Activated naive CD4-positive, alpha-beta T cell treated with Interleukin-2 at 50 U/mL for 16 hours (primary cell): ENCODE results near the gene TFEB.
"Not testable (repeated sequence)": the region's sequence is repeated elsewhere in the genome, so short reads cannot be mapped to it uniquely, and the experiment has no call there.

ENCODE experiments used
- DNase-seq: peaks from one replicate; pipeline ENCODE4 v3.0.0-alpha.2; 2020

TFEB gene

DNA sequence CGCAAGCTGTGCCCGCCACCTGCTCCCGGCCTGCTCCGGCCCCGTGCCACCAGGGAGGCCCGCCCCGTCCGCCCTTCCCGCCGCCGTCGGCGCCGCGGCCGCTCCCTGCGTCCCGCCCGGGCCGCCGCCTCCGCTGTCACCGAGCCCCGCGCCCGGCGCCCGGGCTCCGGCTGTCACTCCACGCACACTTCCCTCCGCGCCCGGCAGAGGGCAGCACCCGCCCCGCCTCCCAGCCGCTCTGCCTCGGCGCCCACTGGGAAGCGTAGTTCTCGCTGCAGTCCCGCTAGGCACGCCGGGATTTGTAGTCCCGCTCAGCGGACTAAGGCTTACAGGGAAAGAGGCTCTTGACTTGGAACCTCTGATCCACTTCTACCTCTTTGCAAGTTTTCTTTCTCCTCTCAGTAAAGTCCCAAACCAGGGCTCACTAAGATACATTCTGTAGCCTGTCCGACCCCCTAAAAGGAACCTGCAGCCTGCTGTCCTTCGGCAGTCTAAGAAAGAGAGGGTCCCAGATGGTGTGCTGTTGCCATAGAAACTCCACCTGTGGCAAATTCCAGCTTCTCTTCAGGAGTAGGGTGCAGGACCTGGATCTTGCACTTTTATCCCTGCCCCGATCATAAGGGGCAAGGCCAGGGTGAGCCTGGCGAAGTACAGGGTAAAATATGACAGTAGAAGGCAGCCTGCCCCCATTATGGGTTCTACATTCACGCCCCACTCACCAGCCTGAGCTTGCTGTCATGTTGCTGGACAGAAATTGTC is at the start of gene TFEB:
TFEB (minus strand) TSS at position 182 of the 759 bp plus-strand sequence. CDS start 44,395 bp downstream, outside the sequence.
- DNase-seq: peak; percentile 94

DNA sequence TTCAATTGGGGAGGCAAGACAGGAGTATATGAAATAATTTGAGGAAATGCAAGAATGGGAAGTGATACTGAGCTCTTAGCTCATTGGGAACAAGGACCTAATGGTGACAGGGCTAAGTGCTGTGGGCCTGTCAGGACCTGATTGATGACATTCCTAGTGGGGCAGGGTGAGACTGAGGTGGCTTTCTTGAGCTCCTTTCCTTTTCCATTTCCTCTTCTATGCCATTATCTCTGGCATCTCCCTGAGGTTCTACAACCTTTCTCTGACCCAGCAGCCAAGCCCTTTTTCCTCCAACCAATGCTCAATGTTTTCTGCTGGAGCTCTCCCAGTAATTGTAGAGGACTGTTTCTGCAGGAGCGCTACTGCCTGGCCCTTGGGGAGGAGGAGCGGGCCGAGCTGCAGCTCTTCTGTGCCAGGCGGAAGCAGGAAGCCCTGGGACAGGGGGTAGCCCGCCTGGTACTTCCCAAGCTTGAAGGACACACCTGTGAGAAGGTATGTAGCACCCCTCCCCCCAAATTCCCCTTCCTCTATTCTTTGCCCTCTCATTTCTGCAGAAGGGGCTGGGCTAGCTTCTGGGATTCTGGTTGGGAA is 49.3 kb upstream of the TFEB start:
- DNase-seq: no peak

DNA sequence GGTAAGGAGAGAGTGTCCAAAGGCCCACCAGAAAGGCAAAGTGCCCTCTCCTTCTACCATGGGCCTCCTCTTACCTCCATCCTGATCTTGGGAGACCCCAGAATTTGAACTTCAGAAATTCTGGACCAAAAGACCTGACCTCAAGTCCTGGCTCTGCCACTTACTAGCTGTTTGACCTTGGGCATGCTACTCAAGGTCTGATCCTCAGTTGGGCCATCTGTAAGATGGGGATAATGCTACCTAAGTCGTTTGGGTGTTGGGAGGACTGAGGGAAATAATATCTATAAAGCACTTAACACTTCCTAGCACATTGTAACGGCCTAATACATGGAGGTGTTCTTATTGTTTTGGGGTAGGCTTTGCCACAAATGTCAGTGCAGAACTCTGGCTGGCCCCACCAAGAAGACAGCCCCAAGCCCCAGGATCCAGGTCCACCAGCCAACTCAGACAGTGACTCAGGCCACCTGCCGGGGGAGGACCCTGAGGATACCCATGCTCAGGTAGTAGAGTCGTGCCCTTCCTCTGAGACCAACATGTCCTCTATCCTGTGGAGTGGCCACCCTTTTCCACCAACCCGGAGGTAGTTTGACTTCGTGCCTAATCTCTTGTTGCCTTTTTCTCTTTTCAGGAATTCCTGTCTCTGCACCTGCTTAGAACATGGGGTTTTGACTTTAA is 47.8 kb upstream of the TFEB start:
- DNase-seq: no peak

DNA sequence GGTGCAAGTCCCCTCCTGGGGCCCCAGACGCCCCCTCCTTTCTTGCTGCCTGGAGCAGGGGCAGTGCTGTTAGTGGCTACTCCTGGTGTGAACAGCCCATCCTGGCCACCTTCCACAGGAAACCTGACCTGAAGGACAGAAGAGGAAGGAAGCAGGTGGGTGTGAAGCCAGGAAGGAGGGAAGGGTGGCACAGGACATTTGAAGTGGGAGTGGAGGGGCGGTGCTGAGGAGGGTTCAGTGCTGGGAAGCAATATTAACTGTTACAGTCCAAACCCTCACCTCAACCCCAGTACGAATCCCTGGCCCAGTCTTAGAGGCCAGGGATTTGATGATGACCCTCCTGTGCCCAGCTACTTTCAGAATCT is 45.9 kb upstream of the TFEB start:
- no peak for DNase-seq

DNA sequence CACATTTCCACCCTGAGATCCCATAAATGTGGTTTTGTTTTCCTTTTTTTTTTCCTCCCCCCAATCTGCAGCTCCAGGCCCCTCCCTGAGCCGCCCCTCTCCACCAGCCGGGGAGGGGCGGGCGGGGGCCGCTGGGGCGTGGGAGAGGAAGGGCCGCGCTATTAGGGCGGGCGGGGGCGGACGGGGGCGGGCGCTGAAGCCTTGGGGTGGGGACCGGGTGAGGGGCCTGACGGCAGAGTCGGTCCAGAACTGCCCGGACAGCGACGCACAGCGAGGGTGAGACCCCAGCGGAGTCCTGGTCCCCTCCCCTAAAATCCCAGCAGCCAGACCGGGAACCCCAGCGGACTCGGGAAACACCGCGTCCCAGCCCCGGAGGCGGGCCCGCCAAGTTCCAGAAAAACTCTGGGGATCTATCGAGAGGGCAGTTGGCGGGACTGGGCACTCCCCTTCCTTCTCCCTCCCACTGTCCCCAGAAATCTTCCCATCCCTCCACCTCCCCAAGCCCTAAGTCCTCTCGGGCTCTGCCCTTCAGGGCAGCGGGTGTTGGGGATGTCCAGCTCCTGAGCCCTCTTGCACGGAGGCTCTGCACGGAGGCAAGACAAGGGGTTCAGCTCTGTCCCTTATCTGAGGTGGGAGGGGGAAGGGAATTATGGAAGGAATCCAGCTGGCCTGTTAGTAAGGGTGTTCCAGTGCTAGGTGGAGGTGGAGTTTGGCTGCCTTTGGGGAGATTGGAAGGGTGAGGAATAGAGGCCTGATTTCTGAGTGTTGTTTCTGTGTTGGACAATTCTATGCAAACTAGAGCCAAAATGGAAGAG is 45.4 kb upstream of the TFEB start, which contains the start of gene PRICKLE4:
PRICKLE4 (plus strand) TSS at position 232 of the 815 bp plus-strand sequence. CDS start 2,692 bp downstream, outside the sequence.
- no peak for DNase-seq

DNA sequence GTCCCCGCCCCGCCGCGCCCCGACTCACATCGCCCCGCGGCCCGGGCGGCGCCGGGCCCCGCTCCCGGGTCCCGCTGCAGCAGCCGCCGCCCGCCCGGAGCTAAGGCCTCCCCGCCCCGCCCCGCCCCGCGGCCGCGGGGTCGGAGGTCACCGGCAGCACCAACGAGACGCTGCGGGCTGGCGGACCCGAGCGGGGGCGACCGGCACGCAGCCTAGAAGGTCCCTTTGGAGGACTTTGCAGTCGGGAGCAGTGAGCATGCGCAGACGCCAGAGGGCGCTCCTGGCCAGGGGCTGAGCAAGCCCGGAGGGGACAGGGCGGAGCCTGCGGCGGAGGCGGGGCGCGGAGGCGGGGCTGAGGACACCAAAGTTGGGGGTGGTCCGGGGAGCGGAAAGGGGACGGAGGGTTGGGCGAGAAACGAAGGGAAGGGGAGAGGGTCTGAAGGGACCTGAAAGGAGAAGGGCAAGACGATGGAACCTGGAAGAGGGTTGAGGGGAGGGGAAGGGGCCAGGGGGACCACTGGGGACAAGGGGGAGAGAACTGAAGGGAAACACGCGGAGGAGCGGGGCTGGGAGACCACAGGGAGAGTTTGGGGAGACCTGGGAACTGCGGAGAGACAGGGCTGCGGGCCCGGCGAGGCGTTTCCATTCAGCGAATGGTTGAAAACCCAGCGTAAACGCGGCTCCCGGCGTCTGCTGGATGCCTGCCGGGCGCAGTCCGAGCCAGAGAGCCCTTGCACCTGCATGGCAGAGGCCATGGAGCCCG is 44.6 kb upstream of the TFEB start, which contains the start of gene FRS3:
FRS3 (minus strand) TSS at position 113 of the 763 bp plus-strand sequence. CDS start 2,913 bp downstream, outside the sequence.
- DNase-seq: peak; percentile 99

DNA sequence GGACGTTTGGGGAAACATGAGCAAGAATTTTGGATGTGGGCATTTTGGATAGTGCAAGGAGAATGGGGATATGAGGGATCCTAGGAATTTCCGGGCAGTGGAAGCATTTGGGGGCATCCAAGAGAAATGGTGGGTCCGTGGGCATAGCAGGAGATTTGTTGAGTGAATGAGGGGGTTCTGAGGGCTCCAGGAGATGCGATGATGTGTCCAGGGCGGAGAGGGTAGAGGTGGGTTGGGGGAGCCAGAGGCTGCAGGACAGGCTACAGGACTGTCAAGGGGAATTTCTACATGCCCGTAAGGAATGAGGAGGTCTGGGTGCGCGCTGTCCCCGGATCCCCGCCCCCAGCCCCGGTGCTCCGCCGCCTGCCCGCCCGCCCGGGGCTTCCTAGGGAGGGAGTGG is 43.9 kb upstream of the TFEB start:
- no peak for DNase-seq

DNA sequence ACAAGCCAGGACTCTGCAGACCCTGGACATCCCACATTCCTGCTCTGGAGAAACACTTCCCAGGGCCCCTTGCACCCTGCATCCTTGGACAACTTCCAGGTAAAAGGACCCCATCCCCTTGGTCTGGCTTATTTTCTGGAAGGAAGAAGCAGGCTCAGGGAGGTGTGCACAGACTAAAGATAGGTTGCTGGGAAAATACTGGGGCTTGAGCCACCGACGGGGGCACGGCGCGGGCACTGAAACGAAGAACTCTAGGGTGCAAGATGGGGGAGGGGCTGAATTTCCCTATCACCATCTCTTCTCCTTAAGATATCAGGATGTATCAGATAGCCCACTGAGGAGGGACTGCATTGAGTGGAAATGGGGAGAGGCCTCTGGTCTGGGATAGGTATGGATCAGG is 43.5 kb upstream of the TFEB start:
- no peak for DNase-seq

DNA sequence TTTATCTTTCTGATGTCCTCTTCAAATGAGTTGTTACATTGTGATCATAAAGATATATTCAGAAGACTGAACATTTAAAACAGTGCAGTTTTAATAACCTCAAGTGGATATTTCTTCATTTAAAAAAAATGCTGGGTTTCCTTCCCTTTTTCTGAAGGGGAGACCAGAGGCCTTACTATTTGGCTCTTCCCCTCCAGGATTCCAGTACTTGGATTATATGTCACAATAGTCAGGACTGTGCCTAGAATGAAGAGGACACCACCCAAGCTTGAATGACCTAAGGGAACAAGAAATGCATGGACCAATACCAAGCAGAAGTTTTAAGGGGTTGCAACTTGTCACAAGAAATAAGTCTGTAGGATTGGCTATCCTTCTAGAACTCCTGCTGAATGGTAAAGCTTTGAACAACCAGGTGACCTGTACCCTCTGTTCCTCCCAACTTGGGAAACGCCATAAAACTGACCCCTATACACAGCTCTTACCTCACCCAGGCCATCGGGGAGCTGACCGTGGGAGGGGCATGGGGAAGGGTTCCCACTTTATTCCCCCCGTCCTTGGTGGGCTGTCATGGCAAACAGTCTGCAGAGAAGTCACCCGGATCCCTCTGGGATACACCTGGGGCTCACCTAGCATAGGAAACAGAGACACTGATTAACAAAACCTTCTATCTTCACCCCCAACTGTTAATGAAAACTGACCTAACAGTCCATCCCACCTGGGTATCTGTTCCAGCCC is 42.3 kb upstream of the TFEB start:
- no peak for DNase-seq

DNA sequence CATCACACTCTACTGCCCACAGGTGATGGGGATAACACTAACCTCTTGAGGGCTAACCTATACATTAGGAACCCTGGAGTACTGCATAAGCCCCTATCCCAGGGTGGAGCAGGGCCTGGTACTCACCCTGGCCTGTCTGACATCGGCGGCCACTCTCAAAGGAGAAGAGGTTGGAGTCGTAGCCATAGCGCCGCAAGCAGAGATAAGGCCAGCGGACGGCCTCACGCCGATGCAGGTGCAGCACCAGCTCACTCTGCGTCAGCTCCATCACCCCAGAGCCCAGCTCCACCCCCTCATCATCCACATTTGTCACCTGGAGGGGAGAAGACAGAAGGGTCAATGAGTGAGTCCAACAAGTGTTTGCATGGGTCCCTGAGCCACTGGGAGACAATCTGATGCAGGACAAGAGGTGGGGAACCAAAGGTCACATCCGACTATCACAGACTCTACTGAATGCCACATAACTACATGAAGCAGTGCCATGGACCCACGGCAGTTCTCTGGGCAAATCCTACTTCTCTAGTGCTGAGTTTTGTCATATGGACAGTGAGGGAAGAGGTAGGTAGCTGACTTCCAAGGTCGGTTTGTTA is 40.0 kb upstream of the TFEB start:
- no peak for DNase-seq

DNA sequence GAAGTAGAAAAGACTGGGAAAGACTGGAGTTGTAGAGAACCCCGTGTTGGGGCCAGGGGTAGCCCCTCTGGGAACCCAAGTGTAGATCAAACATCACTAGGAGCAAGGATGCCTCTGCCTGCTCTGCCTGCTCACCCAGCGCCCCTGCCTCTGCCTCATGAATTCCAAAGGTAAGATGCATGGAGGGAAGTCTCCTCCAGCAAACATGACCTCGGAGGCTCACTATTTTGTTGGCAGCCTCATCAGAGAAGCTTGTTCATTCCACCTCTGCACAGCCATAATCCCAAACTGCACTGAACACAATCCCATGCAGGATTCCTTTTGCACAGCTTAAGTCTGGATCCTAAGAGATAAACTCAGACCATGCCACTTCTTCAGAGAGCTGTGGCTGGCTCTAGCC is 39.4 kb upstream of the TFEB start:
- DNase-seq: no peak

DNA sequence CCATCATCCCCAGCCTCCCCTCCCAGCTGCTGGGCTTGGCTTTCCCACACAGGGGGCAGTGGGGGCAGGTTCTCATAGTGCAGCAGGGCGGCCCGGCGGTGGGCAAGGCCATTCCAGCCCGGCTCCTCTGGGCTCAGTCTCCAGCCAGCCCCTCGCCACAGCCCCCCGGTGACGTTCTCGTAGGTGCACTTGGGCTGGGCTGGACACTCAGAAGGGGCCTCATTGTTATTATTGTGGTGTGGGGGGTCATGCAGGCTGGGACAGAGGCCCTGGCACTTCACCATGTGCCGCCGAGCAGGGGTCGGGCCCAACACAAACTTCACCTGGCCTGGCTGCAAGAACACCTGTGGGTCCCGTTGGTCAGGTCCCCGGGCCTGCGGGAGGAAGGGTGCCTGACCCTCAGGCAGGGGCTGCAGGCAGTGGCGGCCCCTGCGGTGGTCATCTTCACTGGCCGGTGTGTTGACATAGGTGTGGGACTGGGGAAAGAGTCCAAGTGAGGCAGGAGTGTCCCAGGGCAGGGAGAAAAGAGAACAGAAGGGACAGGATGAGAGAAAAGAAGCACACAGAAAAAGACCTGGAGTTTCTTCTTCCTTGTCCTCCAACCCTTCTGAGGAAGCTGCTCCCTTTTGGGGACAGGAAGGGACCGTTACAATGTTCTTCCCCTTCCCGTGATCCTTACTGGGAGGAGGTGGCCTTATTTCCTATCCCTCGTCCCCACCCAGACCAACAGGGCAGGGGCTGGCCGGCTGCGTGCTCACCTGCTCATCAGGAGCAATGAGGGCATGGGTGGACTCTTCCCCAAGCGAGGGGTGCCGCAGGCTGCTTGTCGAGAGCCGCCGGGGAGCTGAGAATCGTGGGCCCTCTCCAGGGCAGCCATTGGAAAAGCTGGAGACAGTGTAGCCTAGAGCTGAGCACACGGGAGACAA is 35.9 kb upstream of the TFEB start:
- DNase-seq: no peak

DNA sequence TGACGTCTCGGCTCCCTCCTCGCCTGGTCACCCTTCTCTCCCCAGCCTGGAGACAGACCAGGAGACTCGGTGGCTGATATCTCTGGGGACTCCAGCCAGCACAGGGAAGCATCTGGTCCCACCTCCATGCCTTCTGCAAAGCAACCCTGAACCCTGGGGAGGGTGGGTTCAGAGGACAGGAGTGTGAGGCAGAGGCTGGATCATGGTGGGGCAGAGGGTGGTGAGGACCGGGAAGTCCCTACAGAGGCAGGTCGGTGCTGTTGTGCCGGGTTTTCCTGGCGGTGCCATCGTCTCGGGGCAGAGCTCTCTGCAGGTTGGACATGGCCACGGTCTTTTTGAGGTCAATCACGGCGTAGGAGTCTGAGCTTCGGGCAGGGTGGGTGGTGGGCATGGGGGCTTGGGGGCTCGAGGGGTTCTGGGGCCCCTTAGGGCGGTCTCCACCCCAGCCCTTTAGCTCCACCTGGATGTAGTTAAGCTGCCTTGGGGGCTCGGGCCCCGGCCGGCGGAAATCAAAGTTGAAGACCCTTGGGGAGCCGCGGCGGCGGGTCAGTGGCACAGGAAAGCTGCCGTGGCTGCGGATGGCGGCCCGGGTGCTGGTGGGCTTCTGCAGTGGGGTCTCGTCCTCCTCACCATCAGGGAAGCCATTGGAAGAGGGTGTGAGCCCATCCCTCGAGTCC is 35.1 kb upstream of the TFEB start:
- DNase-seq: no peak

DNA sequence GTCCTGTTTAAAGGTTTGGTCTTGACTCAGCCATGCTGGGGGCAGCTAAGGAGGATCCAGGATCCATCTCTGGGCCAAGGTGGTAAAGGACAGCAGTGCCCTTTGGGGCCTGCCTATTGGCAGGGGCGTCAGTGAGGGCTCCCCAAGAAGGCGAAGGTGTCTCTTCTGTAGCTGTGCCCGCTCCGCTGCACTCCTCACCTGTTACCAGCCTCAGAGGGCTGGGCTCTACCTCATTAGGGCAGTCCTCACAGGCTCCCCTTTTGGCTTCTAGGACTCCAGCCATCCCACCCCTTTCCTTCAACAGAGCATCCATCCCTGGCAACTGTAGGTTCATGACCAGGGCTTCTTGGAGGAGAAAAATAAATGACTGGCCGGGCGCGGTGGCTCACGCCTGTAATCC is 34.0 kb upstream of the TFEB start:
- DNase-seq: no peak

DNA sequence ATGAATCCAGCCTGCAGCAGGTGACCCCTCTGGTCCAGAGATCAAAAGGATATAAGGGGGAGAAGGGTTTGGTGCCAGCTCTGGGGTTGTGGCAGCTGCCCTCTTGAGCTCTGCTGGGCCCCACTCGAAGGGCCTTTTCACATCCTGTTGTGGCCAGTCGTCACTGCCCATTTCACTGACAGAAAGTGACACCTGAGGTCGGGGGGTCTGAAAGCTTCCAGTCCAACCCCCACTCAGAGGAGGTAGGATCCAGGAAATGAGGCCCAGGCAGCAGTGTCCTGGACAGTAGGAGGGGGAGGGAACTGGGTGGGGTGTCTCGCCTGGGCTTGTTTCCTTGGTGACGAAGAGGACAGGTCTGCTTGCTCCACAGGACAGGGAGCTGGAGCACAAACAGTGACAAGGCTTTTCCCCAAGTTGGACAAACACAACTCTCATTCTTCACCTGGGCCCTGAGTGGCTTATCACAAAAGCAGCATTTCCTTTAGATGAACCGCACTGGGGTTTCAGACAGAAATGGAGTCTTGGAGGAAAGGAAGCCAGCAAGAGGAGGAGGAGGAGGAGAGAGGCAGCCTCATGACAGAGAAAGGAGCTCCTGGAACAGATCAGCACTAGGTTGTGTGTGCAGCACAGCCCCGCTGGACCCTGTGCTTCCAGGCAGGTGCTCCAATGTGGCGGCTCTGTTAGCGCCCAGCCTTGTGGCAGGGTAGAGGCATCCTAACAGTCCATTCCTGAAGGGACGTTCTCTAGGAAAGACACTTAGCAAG is 33.3 kb upstream of the TFEB start:
- DNase-seq: no peak

DNA sequence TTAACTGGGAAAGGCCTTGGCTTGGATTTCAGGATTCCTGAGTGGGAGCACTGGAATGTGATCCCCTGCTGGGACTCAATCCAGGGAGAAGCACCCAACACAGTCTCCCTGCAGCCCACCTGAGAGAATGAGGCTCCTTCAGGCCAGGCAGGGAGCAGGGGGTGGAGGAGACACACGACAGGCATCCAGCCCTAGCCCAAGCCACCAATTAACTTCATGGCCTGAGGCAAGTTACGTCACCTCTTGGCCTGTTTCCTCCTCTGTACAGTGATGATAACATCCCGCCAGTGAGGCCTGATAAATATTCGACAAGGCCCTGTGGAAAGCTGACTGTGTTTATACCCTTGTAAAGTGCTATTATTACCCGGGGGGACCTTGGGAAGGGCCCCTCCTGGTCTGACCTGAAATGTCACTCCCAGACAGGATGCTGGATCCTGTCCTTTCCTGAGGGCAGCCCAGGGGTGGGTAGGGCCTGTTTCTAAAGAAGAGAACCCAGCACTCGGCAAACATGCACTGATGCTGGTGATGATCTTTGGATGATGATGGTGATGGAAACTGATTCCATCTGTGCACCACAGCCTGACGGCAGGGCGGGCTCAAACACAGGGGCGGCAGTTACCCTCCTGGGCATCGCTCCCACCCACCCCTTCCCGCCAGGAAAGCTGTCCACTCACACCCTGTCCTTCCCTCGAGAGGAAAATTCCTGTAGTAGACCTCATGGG is 31.9 kb upstream of the TFEB start:
- DNase-seq: no peak

DNA sequence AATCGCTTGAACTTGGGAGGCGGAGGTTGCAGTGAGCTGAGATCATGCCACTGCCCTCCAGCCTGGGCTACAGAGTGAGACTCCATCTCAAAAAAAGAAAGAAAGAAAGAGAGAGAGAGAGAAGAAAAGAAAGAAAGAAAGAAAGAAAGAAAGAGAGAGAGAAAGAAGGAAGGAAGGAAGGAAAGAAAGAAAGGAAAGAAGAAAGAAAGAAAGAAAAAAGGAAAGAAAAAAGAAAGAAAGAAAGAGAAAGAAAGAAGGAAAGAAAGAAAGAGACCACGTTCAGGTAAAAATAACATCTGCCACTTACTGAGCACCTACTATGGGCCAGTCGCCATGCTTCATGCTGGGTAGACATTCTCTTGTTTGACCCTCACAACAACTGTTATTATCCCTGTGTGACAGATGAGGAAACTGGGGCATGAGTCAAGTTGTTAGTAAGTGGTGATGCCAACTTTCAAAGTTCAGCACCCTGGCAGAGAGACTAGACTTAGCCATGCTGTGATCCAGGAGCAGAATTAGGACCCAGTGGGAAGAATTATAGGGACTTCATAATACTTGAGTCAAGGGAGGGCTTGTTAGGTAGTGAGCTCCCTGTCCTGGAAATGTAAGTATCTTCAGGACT is 30.7 kb upstream of the TFEB start:
- DNase-seq: not testable (repeated sequence)
